SU-DHL-6 (cell line): ENCODE results near the gene OTUD4.

Experiments
- CTCF ChIP-seq: fragments of 200-600 bp; sonication (generic); IDR thresholded peaks from one replicate; pipeline ENCODE4 v1.5.1; 2017; ENCODE audit warnings: antibody characterized with exemption, mild to moderate bottlenecking, low read length, moderate library complexity; ENCODE audit not compliant: insufficient read depth, poor library complexity, severe bottlenecking
- EZH2phosphoT487 ChIP-seq: fragments of 200-600 bp; sonication (generic), shearing (Covaris generic); conservative IDR thresholded peaks from 2 replicates; pipeline ENCODE4 v1.6.1; 2018; ENCODE audit warnings: mild to moderate bottlenecking, antibody characterized with exemption, low read length, moderate library complexity, mixed read lengths

GRCh38 chr4:145156986-145157385 lies 23.4 kb downstream of the OTUD4 start:
- no peak for TF ChIP-seq EZH2phosphoT487
- no peak for TF ChIP-seq CTCF
